Activated CD4-positive, alpha-beta memory T cell treated with anti-CD3 and anti-CD28 coated beads for 36 hours (primary cell): ENCODE results near the gene SLC6A6. TPM values are rescaled to one million over a fixed set of nuclear protein-coding genes. Genes with fewer than 3 reads are reported as not detected.

Experiments used
- CTCF ChIA-PET: fragments of 350-600 bp; sonication (Branson Sonifier 250); formaldehyde crosslinking; loops from one replicate; lab custom pipeline; 2021; ENCODE audit warnings: antibody characterized with exemption, inconsistent platforms; lab: Charles Lee
- POLR2A ChIA-PET: fragments of 350-600 bp; sonication (Branson Sonifier 250); formaldehyde crosslinking; loops from one replicate; lab custom pipeline; 2021; ENCODE audit warnings: antibody characterized with exemption; lab: Charles Lee
- DNase-seq: peaks from one replicate; pipeline ENCODE4 v3.0.0-alpha.2; 2020
- H3K27ac Mint-ChIP-seq: one replicate; pipeline ENCODE4 v1.8.0; 2021; ENCODE audit warnings: mixed read lengths
- H3K27me3 Mint-ChIP-seq: one replicate; pipeline ENCODE4 v1.8.0; 2021; ENCODE audit warnings: mixed read lengths
- H3K36me3 Mint-ChIP-seq: one replicate; pipeline ENCODE4 v1.8.0; 2021; ENCODE audit warnings: mixed read lengths
- H3K4me1 Mint-ChIP-seq: one replicate; pipeline ENCODE4 v1.8.0; 2021; ENCODE audit warnings: low read depth, mixed read lengths
- H3K4me3 Mint-ChIP-seq: one replicate; pipeline ENCODE4 v1.8.0; 2021; ENCODE audit warnings: mild to moderate bottlenecking, mixed read lengths
- H3K9me3 Mint-ChIP-seq: one replicate; pipeline ENCODE4 v1.8.0; 2021; ENCODE audit warnings: mixed read lengths
- intact Hi-C: fragments of 100-400 bp; cut with micrococcal nuclease; formaldehyde crosslinking; loops from one replicate; pipeline ENCODE4 v1.15.1; 2023
- total RNA-seq, 2 experiments: library from RNA; stranded (reverse); gene quantifications; one replicate each; pipeline ENCODE4 v1.2.3, GENCODE V29; 2021

SLC6A6 gene
- total RNA-seq, 2 experiments from 2014 or later: 44.0 to 45.1 TPM

DNA sequence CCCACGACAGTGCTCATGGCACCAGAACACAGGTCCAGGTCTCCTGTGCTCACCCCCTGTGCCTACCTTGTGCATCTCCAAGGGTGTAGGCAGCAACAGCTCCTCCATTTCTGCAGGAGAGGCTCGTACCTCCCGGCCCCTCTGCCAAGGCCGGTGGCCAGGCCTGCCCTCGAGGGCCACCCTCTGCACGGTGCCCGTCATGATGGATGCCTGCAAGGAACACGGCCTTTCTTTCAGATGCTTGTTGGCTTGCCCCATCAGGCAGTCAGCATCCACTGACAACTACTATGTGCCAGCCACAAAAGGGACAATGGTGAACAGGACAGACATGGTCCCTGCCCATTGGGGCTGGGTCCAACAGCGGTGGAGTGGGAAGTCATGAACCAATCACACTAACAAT is 93.9 kb downstream of the SLC6A6 start:
- ChIA-PET CTCF (no interaction called here), POLR2A (no interaction called here)
- intact Hi-C loops: no loop called here
- H3K27ac Mint-ChIP-seq: no peak overlapping the region
- H3K36me3 Mint-ChIP-seq: no peaks in the 10 kb centered on the region
- H3K9me3 Mint-ChIP-seq: peaks cover 7% of the 10 kb centered on the region
- H3K4me1 Mint-ChIP-seq: no peaks in the 10 kb centered on the region
- DNase-seq: no peak
- no peaks in the 10 kb centered on the region for H3K27me3 Mint-ChIP-seq
- H3K4me3 Mint-ChIP-seq: no peak overlapping the region

- H3K4me3 Mint-ChIP-seq: no peak overlapping the region
- no peak overlapping the region for H3K27ac Mint-ChIP-seq
- H3K27me3 Mint-ChIP-seq: no peaks in the 10 kb centered on the region
These were observed 94.9 kb downstream of the SLC6A6 start for GRCh38 chr3:14497321-14497720.

GRCh38 chr3:14502472-14502871 is 100.1 kb downstream of the SLC6A6 start:
- H3K4me1 Mint-ChIP-seq: no peaks in the 10 kb centered on the region
- POLR2A ChIA-PET: no interaction called here

More at GRCh38 chr3:14497321-14497720, 94.9 kb downstream of the SLC6A6 start:
- Mint-ChIP-seq H3K4me1 (no peaks in the 10 kb centered on the region), H3K9me3 (peaks cover 16% of the 10 kb centered on the region), H3K36me3 (no peaks in the 10 kb centered on the region)
- CTCF ChIA-PET: no interaction called here
- intact Hi-C loops: no loop called here
- POLR2A ChIA-PET: no interaction called here
- DNase-seq: no peak

DNA sequence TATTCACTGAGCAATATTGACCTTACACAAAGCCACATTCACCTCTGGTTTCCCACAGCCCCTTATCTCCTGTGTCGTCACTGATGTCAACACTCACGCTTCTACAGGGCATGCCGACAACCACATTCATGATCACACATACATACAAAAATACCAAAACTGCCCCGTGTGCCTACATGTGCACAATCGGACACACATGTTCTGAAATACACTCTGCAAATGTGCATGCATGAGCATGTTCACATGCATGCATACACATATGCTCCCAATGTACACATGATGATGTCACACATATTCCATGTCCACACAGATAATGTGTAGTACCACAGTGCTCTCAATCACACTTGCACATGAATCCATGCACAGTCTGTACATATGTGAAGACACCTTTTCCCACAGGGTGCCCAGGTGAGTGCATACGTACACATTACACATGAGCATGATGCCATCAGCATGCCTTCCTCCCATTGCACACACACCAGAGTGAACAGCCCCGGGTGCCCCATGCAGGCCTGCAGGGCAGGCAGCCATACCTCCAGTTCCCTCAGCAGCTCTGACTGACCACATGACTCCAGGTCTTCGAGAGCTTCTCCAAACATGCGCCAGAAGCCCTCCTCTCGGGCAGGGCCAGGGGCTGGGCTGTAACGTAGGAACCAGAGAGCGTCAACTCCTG is 100.8 kb downstream of the SLC6A6 start:
- intact Hi-C loops: no loop called here
- no peaks in the 10 kb centered on the region for H3K4me1 Mint-ChIP-seq
- peaks cover 3% of the 10 kb centered on the region for H3K27me3 Mint-ChIP-seq
- no peaks in the 10 kb centered on the region for H3K36me3 Mint-ChIP-seq
- no peak for DNase-seq
- peaks cover 28% of the 10 kb centered on the region for H3K9me3 Mint-ChIP-seq
- ChIA-PET POLR2A (no interaction called here), CTCF (interaction anchor here (0.7 to 0.9 kb wide), 2 partner anchors 30 to 45 kb away, joined by 3 read pairs; no protein-coding TSS in a partner anchor)
- H3K4me3 Mint-ChIP-seq: no peak overlapping the region
- H3K27ac Mint-ChIP-seq: no peak overlapping the region

More at GRCh38 chr3:14502472-14502871, 100.1 kb downstream of the SLC6A6 start:
- no peak overlapping the region for H3K4me3 Mint-ChIP-seq
- intact Hi-C loops: no loop called here
- CTCF ChIA-PET: interaction anchor here (0.7 to 0.9 kb wide), 2 partner anchors 31 to 46 kb away, joined by 3 read pairs; no protein-coding TSS in a partner anchor
- no peak overlapping the region for H3K27ac Mint-ChIP-seq
- no peaks in the 10 kb centered on the region for H3K36me3 Mint-ChIP-seq
- H3K27me3 Mint-ChIP-seq: peaks cover 3% of the 10 kb centered on the region
- peaks cover 28% of the 10 kb centered on the region for H3K9me3 Mint-ChIP-seq
- DNase-seq: no peak

DNA sequence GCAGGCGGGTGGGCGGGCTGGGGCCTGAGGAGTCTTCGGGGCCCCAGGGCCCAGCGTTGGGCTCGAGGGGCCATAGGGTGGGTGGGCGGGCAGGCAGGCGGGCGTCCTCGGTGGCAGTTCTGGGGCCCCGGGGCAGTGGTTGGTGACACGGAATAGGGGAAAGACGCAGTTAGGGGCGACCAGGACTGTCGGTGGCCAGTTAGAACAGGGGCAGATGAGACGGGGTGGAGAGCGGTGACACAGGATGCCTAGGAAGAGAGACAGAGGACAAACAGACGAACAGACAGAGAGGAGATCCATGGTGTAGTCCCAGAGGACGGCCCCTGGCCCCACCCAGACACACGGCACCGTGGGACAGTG is 101.3 kb downstream of the SLC6A6 start:
- Mint-ChIP-seq H3K36me3 (no peaks in the 10 kb centered on the region), H3K9me3 (peaks cover 28% of the 10 kb centered on the region), H3K27me3 (peaks cover 3% of the 10 kb centered on the region), H3K4me1 (peaks cover under 1% of the 10 kb centered on the region), H3K27ac (no peak overlapping the region), H3K4me3 (no peak overlapping the region)
- no peak for DNase-seq
- ChIA-PET CTCF (no interaction called here), POLR2A (no interaction called here)
- intact Hi-C loops: no loop called here

DNA sequence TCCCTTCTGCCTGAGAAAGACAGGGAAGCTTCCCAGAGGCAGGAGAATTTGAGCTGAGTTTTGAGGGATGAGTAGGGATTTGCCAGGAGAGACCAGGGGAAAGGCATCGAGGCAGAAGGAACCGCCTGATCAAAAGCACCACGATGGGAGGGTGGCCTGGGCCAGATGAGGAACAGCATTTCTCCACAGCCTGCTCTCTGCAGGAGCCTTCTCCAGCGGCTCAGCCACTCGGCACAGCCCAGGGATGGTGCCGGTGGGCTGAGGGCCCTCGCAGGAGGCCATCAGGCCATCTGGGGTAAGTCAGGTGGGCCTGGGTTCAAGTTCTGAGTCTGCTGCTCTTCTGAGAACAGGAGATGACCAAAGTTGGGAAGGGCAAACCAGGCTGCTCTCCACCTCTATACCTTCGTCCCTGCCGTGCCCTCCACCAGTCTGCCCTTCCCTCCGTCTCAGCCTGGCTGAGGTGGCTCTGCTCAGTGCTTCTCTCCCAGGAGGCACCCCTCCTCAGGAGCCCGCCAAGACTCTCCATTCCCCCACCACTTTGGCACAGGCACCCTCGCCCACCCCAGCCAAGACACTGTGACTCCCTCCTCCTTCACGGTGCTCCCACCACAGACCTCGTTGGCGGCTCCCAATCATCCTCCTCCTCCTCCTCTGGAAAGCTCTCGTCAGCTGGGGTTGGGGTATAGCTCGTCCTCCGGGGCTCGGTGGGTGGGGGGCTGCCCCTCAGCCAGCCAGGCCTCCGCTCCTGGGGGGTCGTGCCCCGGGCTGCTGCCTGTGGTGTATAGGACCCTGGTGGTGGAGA is 102.8 kb downstream of the SLC6A6 start:
- no peak for DNase-seq
- Mint-ChIP-seq H3K27me3 (peaks cover 3% of the 10 kb centered on the region), H3K4me1 (peaks cover 5% of the 10 kb centered on the region), H3K36me3 (no peaks in the 10 kb centered on the region), H3K4me3 (no peak overlapping the region), H3K9me3 (peaks cover 28% of the 10 kb centered on the region), H3K27ac (no peak overlapping the region)
- POLR2A ChIA-PET: no interaction called here
- CTCF ChIA-PET: no interaction called here
- intact Hi-C loops: no loop called here

- Mint-ChIP-seq H3K4me1 (peaks cover 5% of the 10 kb centered on the region), H3K4me3 (no peak overlapping the region), H3K36me3 (no peaks in the 10 kb centered on the region), H3K9me3 (peaks cover 24% of the 10 kb centered on the region), H3K27ac (no peak overlapping the region), H3K27me3 (peaks cover 3% of the 10 kb centered on the region)
- ChIA-PET CTCF (interaction anchor here (2.0 kb wide), 1 partner anchor 415 kb away, joined by 9 read pairs; no protein-coding TSS in a partner anchor), POLR2A (no interaction called here)
- intact Hi-C loops: no loop called here
- peak; percentile 3 for DNase-seq
These were observed 103.5 kb downstream of the SLC6A6 start for GRCh38 chr3:14505803-14506500.

- Mint-ChIP-seq H3K4me3 (no peak overlapping the region), H3K4me1 (peaks cover 5% of the 10 kb centered on the region), H3K27ac (no peak overlapping the region), H3K36me3 (no peaks in the 10 kb centered on the region), H3K9me3 (peaks cover 18% of the 10 kb centered on the region), H3K27me3 (peaks cover 3% of the 10 kb centered on the region)
- intact Hi-C loops: no loop called here
- POLR2A ChIA-PET: no interaction called here
- CTCF ChIA-PET: interaction anchor here (0.9 to 2.0 kb wide), 3 partner anchors 8 to 414 kb away, joined by 3 to 9 read pairs (median 3); no protein-coding TSS in a partner anchor
- peak; percentile 4 for DNase-seq
These were observed 104.4 kb downstream of the SLC6A6 start for GRCh38 chr3:14506626-14507304.

DNA sequence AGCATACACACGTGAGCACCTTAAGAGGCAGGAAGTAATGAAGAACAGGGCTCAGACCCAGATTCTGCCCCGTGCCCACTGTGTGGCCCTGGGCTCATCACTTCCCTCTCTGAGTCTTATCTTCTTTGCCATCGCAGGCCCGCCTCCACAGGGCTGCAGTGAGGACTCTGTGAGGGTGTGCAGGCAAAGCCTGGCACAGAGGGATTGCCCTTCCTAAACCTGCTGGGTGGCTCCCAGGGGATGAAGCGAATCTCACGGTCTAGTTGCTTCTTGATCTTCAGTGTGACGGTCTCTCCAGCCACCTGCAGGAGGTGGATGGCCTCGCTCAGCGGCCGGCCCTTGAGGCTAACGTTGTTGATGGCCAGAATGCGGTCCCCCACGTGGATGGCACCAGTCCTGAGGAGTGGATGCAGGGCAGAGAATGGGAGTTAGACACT is 104.9 kb downstream of the SLC6A6 start:
- peak; percentile 4 for DNase-seq
- intact Hi-C loops: no loop called here
- peaks cover 3% of the 10 kb centered on the region for H3K27me3 Mint-ChIP-seq
- no peak overlapping the region for H3K4me3 Mint-ChIP-seq
- POLR2A ChIA-PET: no interaction called here
- no peaks in the 10 kb centered on the region for H3K36me3 Mint-ChIP-seq
- peaks cover 5% of the 10 kb centered on the region for H3K4me1 Mint-ChIP-seq
- H3K9me3 Mint-ChIP-seq: peaks cover 12% of the 10 kb centered on the region
- H3K27ac Mint-ChIP-seq: no peak overlapping the region
- CTCF ChIA-PET: interaction anchor here (0.7 to 2.0 kb wide), 5 partner anchors 9 to 611 kb away, joined by 3 to 9 read pairs (median 3); no protein-coding TSS in a partner anchor

DNA sequence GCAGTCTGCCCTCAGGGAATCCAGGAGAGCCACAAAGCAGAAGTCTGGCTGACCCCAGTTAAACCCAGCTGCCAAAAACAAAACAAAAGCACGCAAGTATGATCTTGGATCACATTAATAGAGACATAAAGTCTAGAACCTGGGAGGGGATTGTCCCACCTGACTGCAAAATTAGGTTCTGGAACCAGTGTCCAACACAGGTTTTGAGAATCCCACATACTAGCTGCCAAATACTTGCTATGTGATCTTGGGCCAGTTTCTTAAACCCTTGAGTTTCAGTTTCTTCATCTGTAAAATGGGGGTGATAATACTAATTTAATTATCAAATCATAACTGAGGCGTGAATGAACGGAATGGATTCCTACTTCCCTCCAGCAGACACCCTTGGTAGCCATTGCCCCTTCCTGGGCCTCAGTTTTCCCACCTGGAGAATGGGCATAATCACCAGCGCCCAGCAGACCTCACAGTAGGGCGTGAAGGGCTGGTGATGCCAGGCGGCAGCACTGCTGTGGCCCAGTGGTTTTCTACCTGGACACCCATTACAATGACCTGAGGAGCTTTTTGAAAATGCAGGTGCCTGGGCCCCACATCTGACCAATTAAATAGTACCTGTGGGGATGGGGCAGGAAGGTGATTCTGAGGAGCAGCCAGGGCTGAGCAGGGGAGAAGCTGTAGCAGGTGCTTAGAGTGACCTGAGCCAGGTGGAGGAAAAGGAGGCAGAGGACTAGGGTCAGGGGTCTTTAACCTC is 105.5 kb downstream of the SLC6A6 start:
- intact Hi-C loops: loop anchor here (2.0 kb wide), 1 partner anchor 413 kb away; no protein-coding TSS in a partner anchor
- Mint-ChIP-seq H3K36me3 (no peaks in the 10 kb centered on the region), H3K9me3 (peaks cover 8% of the 10 kb centered on the region), H3K27me3 (peaks cover 3% of the 10 kb centered on the region), H3K27ac (no peak overlapping the region), H3K4me1 (peaks cover 5% of the 10 kb centered on the region), H3K4me3 (no peak overlapping the region)
- CTCF ChIA-PET: interaction anchor here (0.7 to 6.4 kb wide), 8 partner anchors 8 to 611 kb away, joined by 3 to 41 read pairs (median 4); no protein-coding TSS in a partner anchor
- DNase-seq: peak; percentile 7
- POLR2A ChIA-PET: no interaction called here

DNA sequence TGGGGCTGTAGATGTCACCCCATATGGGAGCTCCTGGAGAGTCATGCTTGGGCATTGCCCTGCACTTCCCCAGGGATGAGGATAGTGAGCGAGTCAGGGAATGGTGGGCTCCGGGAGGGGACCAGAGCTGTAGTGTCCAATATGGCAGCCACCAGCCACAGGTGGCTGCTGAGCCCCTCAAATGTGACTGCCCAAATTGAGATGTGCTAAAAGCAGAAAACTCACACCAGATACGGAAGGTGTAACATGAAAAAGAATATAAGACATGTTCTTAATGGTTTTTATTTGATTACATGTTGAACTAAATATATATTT is 106.1 kb downstream of the SLC6A6 start:
- POLR2A ChIA-PET: no interaction called here
- H3K9me3 Mint-ChIP-seq: peaks cover 2% of the 10 kb centered on the region
- CTCF ChIA-PET: interaction anchor here (0.6 to 6.4 kb wide), 10 partner anchors 9 to 612 kb away, joined by 3 to 41 read pairs (median 4); no protein-coding TSS in a partner anchor

More for the DNA sequence above, 106.1 kb downstream of the SLC6A6 start:
- Mint-ChIP-seq H3K36me3 (no peaks in the 10 kb centered on the region), H3K4me1 (peaks cover 5% of the 10 kb centered on the region), H3K4me3 (no peak overlapping the region), H3K27ac (no peak overlapping the region), H3K27me3 (peaks cover 3% of the 10 kb centered on the region)
- intact Hi-C loops: loop anchor here (2.0 kb wide), 1 partner anchor 412 kb away; no protein-coding TSS in a partner anchor
- DNase-seq: no peak
